SK-N-SH treated with all-trans-retinoic acid at 6 μM for 48 hours (cell line): Measurements from ENCODE around the gene STK38L.

Source experiments
- ARNTL ChIP-seq: fragments of 450-650 bp; formaldehyde crosslinking; IDR thresholded peaks from 2 replicates; pipeline ENCODE4 v1.5.0; 2020; ENCODE audit warnings: low read depth, mild to moderate bottlenecking, moderate library complexity, borderline replicate concordance
- ISL1 ChIP-seq: fragments of 250-450 bp; sonication (Bioruptor Pico); IDR thresholded peaks from 2 replicates; pipeline ENCODE4 v2.1.2; 2022; ENCODE audit warnings: mild to moderate bottlenecking, moderate library complexity
- OSR1 ChIP-seq: fragments of 250-450 bp; sonication (Bioruptor Pico); IDR thresholded peaks from 2 replicates; pipeline ENCODE4 v1.8.0; 2022; ENCODE audit warnings: moderate library complexity, mild to moderate bottlenecking, inconsistent platforms
- RARB ChIP-seq: fragments of 250-450 bp; sonication (Bioruptor Pico); IDR thresholded peaks from 2 replicates; pipeline ENCODE4 v1.8.0; 2021; ENCODE audit warnings: mild to moderate bottlenecking, moderate library complexity
- SNAI2 ChIP-seq: fragments of 250-450 bp; sonication (Bioruptor Pico); IDR thresholded peaks from 2 replicates; pipeline ENCODE4 v1.5.0; 2020; ENCODE audit warnings: mild to moderate bottlenecking, moderate library complexity
- TCF4 ChIP-seq: fragments of 250-450 bp; sonication (Bioruptor Pico); IDR thresholded peaks from 2 replicates; pipeline ENCODE4 v1.8.0; 2021; ENCODE audit warnings: mild to moderate bottlenecking, moderate library complexity, borderline replicate concordance
- ZFP3 ChIP-seq: fragments of 250-450 bp; sonication (Bioruptor Pico); IDR thresholded peaks from 2 replicates; pipeline ENCODE4 v1.5.0; 2020; ENCODE audit warnings: mild to moderate bottlenecking, moderate library complexity
- ZFP30 ChIP-seq: fragments of 450-650 bp; formaldehyde crosslinking; IDR thresholded peaks from 2 replicates; pipeline ENCODE4 v1.5.0; 2022; ENCODE audit warnings: mild to moderate bottlenecking, moderate library complexity
- ZNF70 ChIP-seq: fragments of 450-650 bp; formaldehyde crosslinking; IDR thresholded peaks from 2 replicates; pipeline ENCODE4 v1.5.0; 2020; ENCODE audit warnings: mild to moderate bottlenecking, moderate library complexity
- ZNF8 ChIP-seq: fragments of 450-650 bp; formaldehyde crosslinking; IDR thresholded peaks from 2 replicates; pipeline ENCODE4 v1.5.0; 2020; ENCODE audit warnings: mild to moderate bottlenecking, moderate library complexity
- TF ChIP-seq, protein P1 (sequence below): fragments of 250-450 bp; sonication (Bioruptor Pico); IDR thresholded peaks from 2 replicates; pipeline ENCODE4 v1.8.0; 2021; ENCODE audit warnings: low read depth, mild to moderate bottlenecking, moderate library complexity, borderline replicate concordance
- TF ChIP-seq, protein P2 (sequence below): fragments of 250-450 bp; sonication (Bioruptor Pico); IDR thresholded peaks from 2 replicates; pipeline ENCODE4 v1.8.0; 2020; ENCODE audit warnings: mild to moderate bottlenecking, moderate library complexity, borderline replicate concordance
- TF ChIP-seq, protein P3 (sequence below): fragments of 250-450 bp; sonication (Bioruptor Pico); IDR thresholded peaks from 2 replicates; pipeline ENCODE4 v1.5.0; 2020; ENCODE audit warnings: mild to moderate bottlenecking, moderate library complexity
- TF ChIP-seq, protein P4 (sequence below): fragments of 250-450 bp; sonication (Bioruptor Pico); IDR thresholded peaks from 2 replicates; pipeline ENCODE4 v1.5.1; 2021; ENCODE audit warnings: mild to moderate bottlenecking, moderate library complexity

DNA sequence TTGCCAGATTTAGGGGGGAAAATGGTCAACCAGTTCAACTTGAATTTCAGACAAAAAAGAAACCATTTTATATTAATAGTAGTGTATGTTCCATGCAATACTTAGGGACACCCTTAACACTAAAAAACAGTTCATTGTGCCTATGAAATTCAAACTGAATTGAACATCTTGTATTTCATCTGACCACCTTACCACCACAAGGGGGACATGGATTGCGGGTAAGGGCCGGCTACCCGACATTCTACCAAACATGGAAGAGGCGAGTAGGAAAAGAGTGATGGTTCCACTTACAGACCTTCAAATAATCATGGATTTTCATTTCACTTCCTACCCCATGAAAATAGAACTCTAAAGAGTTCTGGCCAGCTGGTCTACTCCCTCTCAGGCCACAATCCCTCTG is 10.3 kb upstream of the STK38L start:
- TF ChIP-seq ZNF8 (CRISPR knock-in tag) (no peak), ZFP3 (CRISPR knock-in tag) (no peak), ZNF70 (CRISPR knock-in tag) (no peak), ARNTL (no peak), ZFP30 (no peak), SNAI2 (CRISPR knock-in tag) (no peak), OSR1 (CRISPR knock-in tag) (no peak), TCF4 (no peak), ISL1 (no peak), RARB (CRISPR knock-in tag) (no peak)
- TF ChIP-seq, protein P1, sequence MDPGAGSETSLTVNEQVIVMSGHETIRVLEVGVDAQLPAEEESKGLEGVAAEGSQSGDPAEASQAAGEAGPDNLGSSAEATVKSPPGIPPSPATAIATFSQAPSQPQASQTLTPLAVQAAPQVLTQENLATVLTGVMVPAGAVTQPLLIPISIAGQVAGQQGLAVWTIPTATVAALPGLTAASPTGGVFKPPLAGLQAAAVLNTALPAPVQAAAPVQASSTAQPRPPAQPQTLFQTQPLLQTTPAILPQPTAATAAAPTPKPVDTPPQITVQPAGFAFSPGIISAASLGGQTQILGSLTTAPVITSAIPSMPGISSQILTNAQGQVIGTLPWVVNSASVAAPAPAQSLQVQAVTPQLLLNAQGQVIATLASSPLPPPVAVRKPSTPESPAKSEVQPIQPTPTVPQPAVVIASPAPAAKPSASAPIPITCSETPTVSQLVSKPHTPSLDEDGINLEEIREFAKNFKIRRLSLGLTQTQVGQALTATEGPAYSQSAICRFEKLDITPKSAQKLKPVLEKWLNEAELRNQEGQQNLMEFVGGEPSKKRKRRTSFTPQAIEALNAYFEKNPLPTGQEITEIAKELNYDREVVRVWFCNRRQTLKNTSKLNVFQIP = no peak
- TF ChIP-seq, protein P2, sequence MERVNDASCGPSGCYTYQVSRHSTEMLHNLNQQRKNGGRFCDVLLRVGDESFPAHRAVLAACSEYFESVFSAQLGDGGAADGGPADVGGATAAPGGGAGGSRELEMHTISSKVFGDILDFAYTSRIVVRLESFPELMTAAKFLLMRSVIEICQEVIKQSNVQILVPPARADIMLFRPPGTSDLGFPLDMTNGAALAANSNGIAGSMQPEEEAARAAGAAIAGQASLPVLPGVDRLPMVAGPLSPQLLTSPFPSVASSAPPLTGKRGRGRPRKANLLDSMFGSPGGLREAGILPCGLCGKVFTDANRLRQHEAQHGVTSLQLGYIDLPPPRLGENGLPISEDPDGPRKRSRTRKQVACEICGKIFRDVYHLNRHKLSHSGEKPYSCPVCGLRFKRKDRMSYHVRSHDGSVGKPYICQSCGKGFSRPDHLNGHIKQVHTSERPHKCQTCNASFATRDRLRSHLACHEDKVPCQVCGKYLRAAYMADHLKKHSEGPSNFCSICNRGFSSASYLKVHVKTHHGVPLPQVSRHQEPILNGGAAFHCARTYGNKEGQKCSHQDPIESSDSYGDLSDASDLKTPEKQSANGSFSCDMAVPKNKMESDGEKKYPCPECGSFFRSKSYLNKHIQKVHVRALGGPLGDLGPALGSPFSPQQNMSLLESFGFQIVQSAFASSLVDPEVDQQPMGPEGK (CRISPR knock-in tag) = no peak
- TF ChIP-seq, protein P3, sequence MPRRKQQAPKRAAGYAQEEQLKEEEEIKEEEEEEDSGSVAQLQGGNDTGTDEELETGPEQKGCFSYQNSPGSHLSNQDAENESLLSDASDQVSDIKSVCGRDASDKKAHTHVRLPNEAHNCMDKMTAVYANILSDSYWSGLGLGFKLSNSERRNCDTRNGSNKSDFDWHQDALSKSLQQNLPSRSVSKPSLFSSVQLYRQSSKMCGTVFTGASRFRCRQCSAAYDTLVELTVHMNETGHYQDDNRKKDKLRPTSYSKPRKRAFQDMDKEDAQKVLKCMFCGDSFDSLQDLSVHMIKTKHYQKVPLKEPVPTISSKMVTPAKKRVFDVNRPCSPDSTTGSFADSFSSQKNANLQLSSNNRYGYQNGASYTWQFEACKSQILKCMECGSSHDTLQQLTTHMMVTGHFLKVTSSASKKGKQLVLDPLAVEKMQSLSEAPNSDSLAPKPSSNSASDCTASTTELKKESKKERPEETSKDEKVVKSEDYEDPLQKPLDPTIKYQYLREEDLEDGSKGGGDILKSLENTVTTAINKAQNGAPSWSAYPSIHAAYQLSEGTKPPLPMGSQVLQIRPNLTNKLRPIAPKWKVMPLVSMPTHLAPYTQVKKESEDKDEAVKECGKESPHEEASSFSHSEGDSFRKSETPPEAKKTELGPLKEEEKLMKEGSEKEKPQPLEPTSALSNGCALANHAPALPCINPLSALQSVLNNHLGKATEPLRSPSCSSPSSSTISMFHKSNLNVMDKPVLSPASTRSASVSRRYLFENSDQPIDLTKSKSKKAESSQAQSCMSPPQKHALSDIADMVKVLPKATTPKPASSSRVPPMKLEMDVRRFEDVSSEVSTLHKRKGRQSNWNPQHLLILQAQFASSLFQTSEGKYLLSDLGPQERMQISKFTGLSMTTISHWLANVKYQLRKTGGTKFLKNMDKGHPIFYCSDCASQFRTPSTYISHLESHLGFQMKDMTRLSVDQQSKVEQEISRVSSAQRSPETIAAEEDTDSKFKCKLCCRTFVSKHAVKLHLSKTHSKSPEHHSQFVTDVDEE = no peak
- TF ChIP-seq, protein P4, sequence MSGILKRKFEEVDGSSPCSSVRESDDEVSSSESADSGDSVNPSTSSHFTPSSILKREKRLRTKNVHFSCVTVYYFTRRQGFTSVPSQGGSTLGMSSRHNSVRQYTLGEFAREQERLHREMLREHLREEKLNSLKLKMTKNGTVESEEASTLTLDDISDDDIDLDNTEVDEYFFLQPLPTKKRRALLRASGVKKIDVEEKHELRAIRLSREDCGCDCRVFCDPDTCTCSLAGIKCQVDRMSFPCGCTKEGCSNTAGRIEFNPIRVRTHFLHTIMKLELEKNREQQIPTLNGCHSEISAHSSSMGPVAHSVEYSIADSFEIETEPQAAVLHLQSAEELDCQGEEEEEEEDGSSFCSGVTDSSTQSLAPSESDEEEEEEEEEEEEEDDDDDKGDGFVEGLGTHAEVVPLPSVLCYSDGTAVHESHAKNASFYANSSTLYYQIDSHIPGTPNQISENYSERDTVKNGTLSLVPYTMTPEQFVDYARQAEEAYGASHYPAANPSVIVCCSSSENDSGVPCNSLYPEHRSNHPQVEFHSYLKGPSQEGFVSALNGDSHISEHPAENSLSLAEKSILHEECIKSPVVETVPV (CRISPR knock-in tag) = no peak
